DMS153 treated with DMSO at 0.1 percent for 48 hours (cell line): ENCODE data around the gene GLIS2.

Experiments used
- DNase-seq: peaks from one replicate; lab custom pipeline; 2025; ENCODE audit not compliant: unreplicated experiment; lab: John Stamatoyannopoulos, UW

The GLIS2 gene

GRCh38 chr16:4350365-4350786, 34.5 kb downstream of the GLIS2 start:
- DNase-seq, result no peak

- DNase-seq, result peak; percentile 92
Measured at GRCh38 chr16:4350787-4351659, 35.2 kb downstream of the GLIS2 start, which contains the start of gene PAM16. Gene PAM16, minus strand, starts transcription at chr16:4351321. Its CDS starts 87 bp downstream, at chr16:4351234.

GRCh38 chr16:4351880-4352279, 36.0 kb downstream of the GLIS2 start:
- no peak for DNase-seq

GRCh38 chr16:4352843-4353242, 37.0 kb downstream of the GLIS2 start:
- DNase-seq, result no peak

- DNase-seq, result no peak
Measured at GRCh38 chr16:4353675-4354074, 37.8 kb downstream of the GLIS2 start.

GRCh38 chr16:4354512-4355409, 38.9 kb downstream of the GLIS2 start:
- DNase-seq, result no peak

- DNase-seq, result no peak
Measured at GRCh38 chr16:4356820-4357219, 41.0 kb downstream of the GLIS2 start.

GRCh38 chr16:4358236-4358635, 42.4 kb downstream of the GLIS2 start:
- no peak for DNase-seq

- no peak for DNase-seq
Measured at GRCh38 chr16:4358831-4359561, 43.1 kb downstream of the GLIS2 start.

GRCh38 chr16:4359914-4360313, 44.0 kb downstream of the GLIS2 start:
- no peak for DNase-seq

- DNase-seq, result no peak
Measured at GRCh38 chr16:4360538-4361021, 44.7 kb downstream of the GLIS2 start.

GRCh38 chr16:4361033-4361943, 45.4 kb downstream of the GLIS2 start:
- no peak for DNase-seq

GRCh38 chr16:4361944-4362311, 46.1 kb downstream of the GLIS2 start:
- DNase-seq, result no peak

GRCh38 chr16:4362476-4363135, 46.7 kb downstream of the GLIS2 start:
- DNase-seq, result no peak

- DNase-seq, result no peak
Measured at GRCh38 chr16:4364196-4365013, 48.5 kb downstream of the GLIS2 start.

GRCh38 chr16:4365014-4365406, 49.1 kb downstream of the GLIS2 start:
- DNase-seq, result no peak

GRCh38 chr16:4365615-4366014, 49.7 kb downstream of the GLIS2 start:
- DNase-seq, result no peak

- DNase-seq, result no peak
Measured at GRCh38 chr16:4366016-4366415, 50.1 kb downstream of the GLIS2 start.
